Amniotic epithelial cell (primary cell): Measurements from ENCODE around the gene HNRNPCL1.
"Not testable (repeated sequence)": the region's sequence is repeated elsewhere in the genome, so short reads cannot be mapped to it uniquely, and the experiment has no call there.

Source experiments
- DNase-seq: peaks from one replicate; pipeline ENCODE4 v3.0.0-alpha.2; 2010; ENCODE audit warnings: low read depth

Gene HNRNPCL1

DNA sequence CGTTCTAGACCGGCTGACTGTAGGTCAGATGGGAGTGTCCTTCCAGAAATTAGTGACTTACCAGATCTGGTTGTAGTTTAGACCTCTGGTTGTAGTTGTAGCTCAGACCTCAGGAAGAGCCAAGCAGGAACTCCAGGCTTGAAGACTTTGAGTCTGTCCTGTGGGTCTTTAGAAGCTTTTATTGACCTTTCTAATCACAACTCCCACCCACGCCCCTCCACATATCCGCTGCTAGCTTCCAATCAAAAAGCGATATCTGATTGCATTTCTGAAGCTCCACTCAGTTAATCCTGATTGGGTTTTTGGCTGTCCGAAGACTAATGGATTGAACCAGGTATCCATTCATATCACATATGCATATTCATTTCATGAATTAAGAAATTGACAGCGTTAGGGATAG lies at the start of gene HNRNPCL1:
Gene HNRNPCL1 (minus strand): TSS at position 101 of the 400 bp plus-strand sequence. CDS start 431 bp downstream, outside the sequence.
- not testable (repeated sequence) for DNase-seq

DNA sequence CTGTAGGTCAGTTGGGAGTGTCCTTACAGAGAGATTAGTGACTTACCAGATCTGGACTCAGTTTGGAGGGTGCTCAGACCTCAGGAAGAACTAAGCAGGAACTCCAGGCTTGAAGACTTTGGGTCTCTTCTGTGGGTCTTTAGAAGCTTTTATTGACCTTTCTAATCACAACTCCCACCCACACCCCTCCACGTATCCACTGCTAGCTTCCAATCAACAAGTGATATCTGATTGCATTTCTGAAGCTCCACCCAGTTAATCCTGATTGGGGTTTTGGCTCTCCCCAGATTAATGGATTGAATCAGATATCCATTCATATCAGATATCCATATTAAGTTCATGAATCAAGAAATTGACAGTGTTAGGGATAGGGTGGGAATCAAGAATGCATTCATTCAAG lies 49.6 kb upstream of the HNRNPCL1 start, which contains the start of gene PRAMEF10:
Gene PRAMEF10 (minus strand): TSS at position 101 of the 400 bp plus-strand sequence. CDS start 2,423 bp downstream, outside the sequence.
- DNase-seq = not testable (repeated sequence)

DNA sequence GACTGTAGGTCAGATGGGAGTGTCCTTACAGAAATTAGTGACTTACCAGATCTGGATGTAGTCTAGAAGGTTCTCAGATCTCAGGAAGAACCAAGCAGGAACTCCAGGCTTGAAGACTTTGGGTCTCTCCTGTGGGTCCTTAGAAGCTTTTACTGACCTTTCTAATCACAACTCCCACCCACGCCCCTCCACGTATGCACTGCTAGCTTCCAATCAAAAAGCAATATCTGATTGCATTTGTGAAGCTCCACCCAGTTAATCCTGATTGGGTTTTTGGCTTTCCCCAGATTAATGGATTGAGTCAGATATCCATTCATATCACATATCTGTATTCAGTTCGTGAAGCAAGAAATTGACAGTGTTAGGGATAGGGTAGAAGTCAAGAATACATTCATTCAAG lies 37.6 kb upstream of the HNRNPCL1 start, which contains the start of gene PRAMEF4:
Gene PRAMEF4 (minus strand): TSS at position 101 of the 400 bp plus-strand sequence. CDS start 2,807 bp downstream, outside the sequence.
- DNase-seq = not testable (repeated sequence)

DNA sequence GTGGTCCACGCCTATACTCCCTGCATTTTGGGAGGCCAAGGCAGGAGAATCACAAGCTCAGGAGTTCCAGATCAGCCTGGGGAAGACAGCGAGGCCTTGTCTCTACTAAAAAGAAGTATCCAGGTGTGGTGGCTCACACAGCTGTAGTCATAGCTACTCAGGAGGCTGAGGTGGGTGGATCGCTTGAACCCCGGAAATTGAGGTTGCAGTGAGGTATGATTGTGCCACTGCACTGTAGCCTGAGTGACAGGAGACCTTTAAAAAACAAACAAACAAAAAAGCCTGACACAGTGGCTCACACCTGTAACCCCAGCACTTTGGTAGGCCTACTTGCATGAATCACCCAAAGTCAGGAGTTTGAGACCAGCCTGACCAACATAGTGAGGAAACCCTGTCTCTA lies 29.9 kb upstream of the HNRNPCL1 start:
- DNase-seq = not testable (repeated sequence)

DNA sequence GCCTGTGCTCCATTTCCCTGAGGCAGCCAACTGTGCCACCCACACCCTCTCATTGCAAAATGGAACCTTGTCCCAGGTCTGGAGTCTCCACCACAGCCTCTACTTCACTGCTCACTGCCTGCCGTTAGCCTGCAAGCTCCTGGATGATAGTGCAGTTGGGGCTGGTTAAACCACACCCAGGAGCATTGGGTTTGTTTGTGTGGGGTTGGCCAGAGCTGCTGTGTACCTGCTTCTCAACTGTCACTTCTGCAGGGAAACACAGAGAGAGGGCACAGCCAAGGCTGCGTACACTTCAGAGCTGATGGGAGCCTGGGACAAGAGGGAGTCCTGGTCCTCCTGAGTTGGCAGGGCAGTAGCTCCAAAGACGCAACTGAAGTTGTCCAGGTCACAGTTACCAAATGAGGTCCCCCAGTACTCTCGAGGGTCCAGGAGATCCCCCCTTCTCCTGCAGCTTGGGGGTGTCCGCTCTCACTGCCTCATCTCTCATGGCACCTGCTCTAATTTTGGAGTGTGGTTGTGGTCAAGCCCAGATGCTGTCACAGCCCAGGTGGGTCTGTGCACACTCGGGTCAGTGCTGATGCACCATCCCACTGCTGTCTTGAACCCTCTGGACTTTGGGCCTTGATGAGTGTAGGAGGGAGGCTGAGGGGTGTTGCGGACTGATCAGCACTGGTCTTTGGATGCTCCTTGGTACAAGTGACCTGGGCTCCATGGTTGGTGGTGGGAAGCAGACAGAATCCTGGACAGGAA lies 14.8 kb upstream of the HNRNPCL1 start:
- not testable (repeated sequence) for DNase-seq

DNA sequence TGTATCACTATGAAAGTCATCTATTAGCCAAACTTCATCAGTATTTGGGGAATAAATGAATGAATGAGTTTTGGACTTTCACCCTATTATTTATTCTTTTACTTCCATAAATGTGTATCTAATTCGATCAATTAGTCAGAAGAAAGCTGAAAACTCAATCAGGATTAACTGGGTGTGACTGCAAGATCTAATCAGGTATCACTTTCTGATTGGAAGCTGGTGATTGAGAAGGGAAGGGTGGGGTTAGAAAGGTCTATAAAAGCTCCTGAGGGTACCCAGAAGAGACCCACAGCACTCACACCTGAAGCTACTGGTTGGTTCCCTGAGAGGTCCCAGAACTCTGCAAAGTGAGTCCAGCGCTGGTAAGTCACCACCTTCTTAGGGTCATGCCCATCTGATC lies 8.3 kb upstream of the HNRNPCL1 start, which contains the start of gene PRAMEF2:
Gene PRAMEF2 (plus strand): TSS at position 301 of the 400 bp plus-strand sequence. CDS start 1,924 bp downstream, outside the sequence.
- not testable (repeated sequence) for DNase-seq

DNA sequence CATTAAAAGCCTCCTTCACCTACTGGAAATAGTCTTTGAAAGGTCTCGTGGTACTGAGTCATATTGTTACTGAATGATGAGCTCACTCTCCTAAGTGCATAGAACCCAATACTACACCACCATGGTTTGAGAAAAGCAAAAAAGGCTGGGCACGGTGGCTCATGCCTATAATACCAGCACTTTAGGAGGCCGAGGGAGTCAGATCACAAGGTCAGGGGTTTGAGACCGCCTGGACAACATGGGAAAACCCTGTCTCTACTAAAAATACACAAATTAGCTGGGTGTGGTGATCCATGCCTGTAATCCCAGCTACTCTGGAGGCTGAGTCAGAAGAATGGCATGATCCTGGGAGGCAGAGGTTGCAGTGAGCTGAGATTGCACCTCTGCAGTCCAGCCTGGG lies 3.3 kb upstream of the HNRNPCL1 start:
- no peak for DNase-seq

DNA sequence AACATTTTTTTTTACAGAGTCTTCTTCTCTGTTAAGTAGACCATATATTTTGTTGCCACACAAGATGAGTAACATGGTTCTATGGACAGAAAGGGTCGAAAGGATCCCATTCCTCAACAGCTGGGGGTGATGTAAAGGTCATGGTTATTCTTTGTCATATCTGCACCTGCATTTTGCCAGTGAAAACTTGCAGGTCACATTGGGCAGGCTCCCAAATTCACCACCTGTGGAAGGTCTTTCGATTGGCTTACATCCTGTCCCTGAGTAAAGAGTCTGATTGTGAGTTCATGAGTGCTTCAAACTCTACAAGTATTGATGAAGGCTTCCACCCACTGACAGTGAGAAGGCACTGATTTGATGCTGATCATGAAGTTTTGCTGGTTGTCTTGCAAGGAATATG lies 15.3 kb downstream of the HNRNPCL1 start:
- DNase-seq = not testable (repeated sequence)

DNA sequence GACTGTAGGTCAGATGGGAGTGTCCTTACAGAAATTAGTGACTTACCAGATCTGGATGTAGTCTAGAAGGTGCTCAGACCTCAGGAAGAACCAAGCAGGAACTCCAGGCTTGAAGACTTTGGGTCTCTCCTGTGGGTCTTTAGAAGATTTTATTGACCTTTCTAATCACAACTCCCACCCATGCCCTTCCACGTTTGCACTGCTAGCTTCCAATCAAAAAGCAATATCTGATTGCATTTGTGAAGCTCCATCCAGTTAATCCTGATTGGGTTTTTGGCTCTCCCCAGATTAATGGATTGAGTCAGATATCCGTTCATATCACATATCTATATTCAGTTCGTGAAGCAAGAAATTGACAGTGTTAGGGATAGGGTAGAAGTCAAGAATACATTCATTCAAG lies 17.2 kb downstream of the HNRNPCL1 start, which contains the start of gene PRAMEF11:
Gene PRAMEF11 (minus strand): TSS at position 101 of the 400 bp plus-strand sequence. CDS start 2,621 bp downstream, outside the sequence.
- not testable (repeated sequence) for DNase-seq

DNA sequence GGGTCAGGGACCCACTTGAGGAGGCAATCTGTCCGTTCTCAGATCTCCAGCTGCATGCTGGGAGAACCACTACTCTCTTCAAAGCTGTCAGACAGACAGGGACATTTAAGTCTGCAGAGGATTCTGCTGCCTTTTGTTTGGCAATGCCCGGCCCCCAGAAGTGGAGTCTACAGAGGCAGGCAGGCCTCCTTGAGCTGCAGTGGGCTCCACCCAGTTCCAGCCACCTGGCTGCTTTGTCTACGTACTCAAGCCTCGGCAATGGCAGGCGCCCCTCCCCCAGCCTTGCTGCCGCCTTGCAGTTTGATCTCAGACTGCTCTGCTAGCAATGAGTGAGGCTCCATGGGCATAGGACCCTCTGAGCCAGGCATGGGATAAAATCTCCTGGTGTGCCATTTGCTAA lies 29.5 kb downstream of the HNRNPCL1 start:
- DNase-seq = not testable (repeated sequence)

DNA sequence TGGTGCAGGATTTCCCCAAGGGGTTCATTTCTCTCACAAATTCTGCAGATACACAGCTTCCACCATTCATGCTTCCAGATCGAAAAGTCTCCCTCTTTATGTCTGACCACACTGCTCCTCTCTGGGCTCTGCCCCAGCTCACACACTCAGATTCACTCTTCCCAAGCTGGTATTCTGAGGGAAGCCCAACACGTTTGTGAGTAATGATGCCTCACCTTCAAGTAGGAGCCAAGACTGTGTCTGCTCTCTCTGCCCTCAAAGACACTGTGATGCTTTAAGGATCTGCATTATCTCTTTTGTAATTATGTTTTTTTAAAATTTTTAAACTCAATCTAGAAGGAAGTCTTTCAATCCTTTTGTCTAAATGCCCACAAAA lies 37.1 kb downstream of the HNRNPCL1 start:
- no peak for DNase-seq

DNA sequence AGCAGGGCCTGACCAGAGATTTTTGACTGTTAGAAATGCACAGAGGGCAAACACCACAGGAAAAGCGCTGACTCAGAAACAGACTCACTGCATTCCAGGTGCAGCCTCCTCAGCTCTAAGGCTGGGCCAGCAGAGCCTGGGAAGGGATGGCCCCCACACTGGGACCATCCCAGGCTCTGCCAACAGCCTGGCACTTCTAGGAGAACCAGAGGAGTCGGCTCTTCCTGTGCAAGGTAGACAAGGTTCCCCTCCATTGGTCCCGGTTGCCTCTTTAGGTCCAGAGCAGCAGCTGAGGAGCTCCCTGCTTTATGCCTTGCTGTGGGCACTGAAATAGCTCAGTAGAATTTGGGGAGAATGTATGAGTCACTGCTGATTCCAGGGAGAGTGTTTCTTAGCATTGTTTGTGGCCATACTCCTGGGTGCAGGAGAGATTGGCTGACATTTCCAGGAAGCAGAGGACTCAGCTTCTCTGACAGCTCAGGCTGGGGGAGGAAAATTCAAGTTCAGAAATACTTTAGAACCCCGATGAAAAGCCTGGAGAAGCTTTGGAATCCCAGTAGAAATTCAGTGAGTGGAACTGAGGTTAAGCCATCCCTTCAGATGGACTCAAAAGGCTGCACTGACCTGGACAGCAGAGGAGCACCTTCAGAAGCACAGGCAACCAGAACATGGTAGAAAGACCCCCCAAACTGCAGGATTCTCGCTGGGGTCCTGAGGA lies 37.7 kb downstream of the HNRNPCL1 start:
- DNase-seq = no peak

DNA sequence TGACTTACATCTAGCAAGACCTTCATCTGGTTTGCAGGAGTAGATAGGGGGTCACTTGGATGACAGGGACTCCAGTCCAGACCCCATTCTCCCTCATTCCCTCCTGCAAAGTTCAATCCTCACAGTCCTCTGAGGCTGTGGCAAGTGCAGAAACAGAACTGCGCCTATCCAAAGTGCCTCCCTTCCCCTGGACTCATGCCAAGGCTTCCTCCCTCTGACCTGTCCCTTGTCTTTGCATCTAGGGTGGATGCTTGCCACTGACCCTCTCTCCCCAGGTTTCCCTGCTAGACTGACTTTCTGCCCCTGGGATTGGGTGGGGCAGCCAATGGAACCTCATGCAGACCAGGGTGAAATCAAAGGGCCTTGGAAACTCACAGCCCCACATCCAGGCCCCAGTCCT lies 38.6 kb downstream of the HNRNPCL1 start:
- no peak for DNase-seq

DNA sequence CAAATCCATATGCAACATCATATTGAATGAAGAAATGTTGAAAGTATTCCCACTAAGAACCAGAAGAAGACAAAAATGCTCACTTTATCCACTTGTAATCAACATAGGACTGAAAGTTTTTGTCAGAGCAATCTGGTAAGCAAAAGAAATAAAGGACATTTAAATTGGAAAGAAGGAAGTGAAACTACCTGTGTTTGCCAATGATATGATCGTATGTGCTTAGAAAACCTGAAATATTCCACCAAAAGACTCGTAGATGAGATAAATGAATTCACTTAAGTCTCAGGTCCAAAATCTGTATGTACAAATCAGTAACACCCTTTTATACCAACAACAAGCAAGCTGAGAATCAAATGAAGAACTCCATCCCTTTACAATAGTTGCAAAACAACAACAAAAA lies 48.8 kb downstream of the HNRNPCL1 start:
- DNase-seq = no peak

DNA sequence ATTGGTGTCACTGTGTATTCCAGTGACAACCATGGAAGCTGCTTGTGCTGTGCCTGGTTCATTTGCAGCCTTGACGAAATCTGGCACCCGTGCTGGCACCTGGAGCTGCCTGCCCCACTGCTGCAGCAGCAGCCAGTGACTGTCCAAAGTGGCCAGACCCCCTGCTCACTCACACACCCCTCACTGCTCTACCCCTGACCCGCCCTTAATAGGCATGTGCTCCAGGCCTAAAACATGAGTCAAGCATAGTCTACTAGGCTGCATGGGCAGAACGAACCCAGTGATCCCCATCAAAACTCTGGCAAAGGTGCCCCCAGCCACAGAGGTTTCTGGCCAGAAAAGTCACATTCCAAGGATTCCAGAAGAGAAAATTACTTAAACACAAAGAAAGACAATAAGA lies 49.6 kb downstream of the HNRNPCL1 start:
- no peak for DNase-seq
